Iris pigment epithelial cell (primary cell): ENCODE data around the gene CAMTA1.

Source experiments
- DNase-seq: peaks from one replicate; pipeline ENCODE4 v3.0.0-alpha.2; 2011; ENCODE audit warnings: low read depth

The CAMTA1 gene

GRCh38 chr1:7659514-7659913 lies 874.3 kb downstream of the CAMTA1 start:
- DNase-seq, result no peak

- no peak for DNase-seq
Observed at GRCh38 chr1:7663451-7664146, 878.3 kb downstream of the CAMTA1 start.

GRCh38 chr1:7664147-7664892 lies 879.1 kb downstream of the CAMTA1 start:
- DNase-seq, result no peak

- DNase-seq, result no peak
Observed at GRCh38 chr1:7664893-7665250, 879.6 kb downstream of the CAMTA1 start.

- DNase-seq, result no peak
Observed at GRCh38 chr1:7666249-7666648, 881.0 kb downstream of the CAMTA1 start.

GRCh38 chr1:7667159-7667558 lies 881.9 kb downstream of the CAMTA1 start:
- no peak for DNase-seq

GRCh38 chr1:7667625-7668218 lies 882.5 kb downstream of the CAMTA1 start:
- peak; percentile 72 for DNase-seq

GRCh38 chr1:7669559-7670311 lies 884.5 kb downstream of the CAMTA1 start:
- DNase-seq, result peak; percentile 40

- DNase-seq, result no peak
Observed at GRCh38 chr1:7670334-7671145, 885.3 kb downstream of the CAMTA1 start.

- DNase-seq, result no peak
Observed at GRCh38 chr1:7671146-7671465, 885.9 kb downstream of the CAMTA1 start.

GRCh38 chr1:7671676-7672075 lies 886.4 kb downstream of the CAMTA1 start:
- no peak for DNase-seq

- DNase-seq, result no peak
Observed at GRCh38 chr1:7672864-7673263, 887.6 kb downstream of the CAMTA1 start.

GRCh38 chr1:7674972-7675371 lies 889.7 kb downstream of the CAMTA1 start:
- no peak for DNase-seq

GRCh38 chr1:7675431-7676273 lies 890.4 kb downstream of the CAMTA1 start:
- no peak for DNase-seq

GRCh38 chr1:7676274-7676945 lies 891.2 kb downstream of the CAMTA1 start:
- DNase-seq, result no peak

- no peak for DNase-seq
Observed at GRCh38 chr1:7677111-7677510, 891.9 kb downstream of the CAMTA1 start.

GRCh38 chr1:7677815-7678214 lies 892.6 kb downstream of the CAMTA1 start:
- no peak for DNase-seq

- no peak for DNase-seq
Observed at GRCh38 chr1:7678491-7679158, 893.4 kb downstream of the CAMTA1 start.

- no peak for DNase-seq
Observed at GRCh38 chr1:7679159-7679872, 894.1 kb downstream of the CAMTA1 start.
